Breast epithelium (tissue), 3 donors: ENCODE results near the gene MLLT1.

Source experiments
- POLR2AphosphoS5 ChIP-seq, 3 donors: sonication (generic); formaldehyde crosslinking; IDR thresholded peaks; one replicate each; pipeline ENCODE4 v1.6.1; 2017; ENCODE audit warnings: antibody characterized with exemption in 3 of 3
- TF ChIP-seq, protein P1 (sequence below), 3 donors: fragments of 450-650 bp; IDR thresholded peaks; one replicate each; pipeline ENCODE4 v1.5.1; 2016 to 2017; ENCODE audit warnings: antibody characterized with exemption in 3 of 3, mild to moderate bottlenecking in 3 of 3, moderate library complexity in 3 of 3

- TF ChIP-seq, protein P1, sequence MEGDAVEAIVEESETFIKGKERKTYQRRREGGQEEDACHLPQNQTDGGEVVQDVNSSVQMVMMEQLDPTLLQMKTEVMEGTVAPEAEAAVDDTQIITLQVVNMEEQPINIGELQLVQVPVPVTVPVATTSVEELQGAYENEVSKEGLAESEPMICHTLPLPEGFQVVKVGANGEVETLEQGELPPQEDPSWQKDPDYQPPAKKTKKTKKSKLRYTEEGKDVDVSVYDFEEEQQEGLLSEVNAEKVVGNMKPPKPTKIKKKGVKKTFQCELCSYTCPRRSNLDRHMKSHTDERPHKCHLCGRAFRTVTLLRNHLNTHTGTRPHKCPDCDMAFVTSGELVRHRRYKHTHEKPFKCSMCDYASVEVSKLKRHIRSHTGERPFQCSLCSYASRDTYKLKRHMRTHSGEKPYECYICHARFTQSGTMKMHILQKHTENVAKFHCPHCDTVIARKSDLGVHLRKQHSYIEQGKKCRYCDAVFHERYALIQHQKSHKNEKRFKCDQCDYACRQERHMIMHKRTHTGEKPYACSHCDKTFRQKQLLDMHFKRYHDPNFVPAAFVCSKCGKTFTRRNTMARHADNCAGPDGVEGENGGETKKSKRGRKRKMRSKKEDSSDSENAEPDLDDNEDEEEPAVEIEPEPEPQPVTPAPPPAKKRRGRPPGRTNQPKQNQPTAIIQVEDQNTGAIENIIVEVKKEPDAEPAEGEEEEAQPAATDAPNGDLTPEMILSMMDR (IDR thresholded peaks at IDR 0.05), result no peak
- no peak for TF ChIP-seq POLR2AphosphoS5 (IDR thresholded peaks at IDR 0.05)
Measured at GRCh38 chr19:6274756-6275155, 5.0 kb downstream of the MLLT1 start.
